ENCODE data around the gene SF3B5. TPM values are rescaled to one million over a fixed set of nuclear protein-coding genes. Genes with fewer than 3 reads are reported as not detected.

Gene SF3B5
- total and polyA plus RNA-seq, 9 of the 15 experiments (the other 6 are each of a cell fraction or from before 2014, with no cell fraction given): 238 to 1,211 (median 407) TPM

DNA sequence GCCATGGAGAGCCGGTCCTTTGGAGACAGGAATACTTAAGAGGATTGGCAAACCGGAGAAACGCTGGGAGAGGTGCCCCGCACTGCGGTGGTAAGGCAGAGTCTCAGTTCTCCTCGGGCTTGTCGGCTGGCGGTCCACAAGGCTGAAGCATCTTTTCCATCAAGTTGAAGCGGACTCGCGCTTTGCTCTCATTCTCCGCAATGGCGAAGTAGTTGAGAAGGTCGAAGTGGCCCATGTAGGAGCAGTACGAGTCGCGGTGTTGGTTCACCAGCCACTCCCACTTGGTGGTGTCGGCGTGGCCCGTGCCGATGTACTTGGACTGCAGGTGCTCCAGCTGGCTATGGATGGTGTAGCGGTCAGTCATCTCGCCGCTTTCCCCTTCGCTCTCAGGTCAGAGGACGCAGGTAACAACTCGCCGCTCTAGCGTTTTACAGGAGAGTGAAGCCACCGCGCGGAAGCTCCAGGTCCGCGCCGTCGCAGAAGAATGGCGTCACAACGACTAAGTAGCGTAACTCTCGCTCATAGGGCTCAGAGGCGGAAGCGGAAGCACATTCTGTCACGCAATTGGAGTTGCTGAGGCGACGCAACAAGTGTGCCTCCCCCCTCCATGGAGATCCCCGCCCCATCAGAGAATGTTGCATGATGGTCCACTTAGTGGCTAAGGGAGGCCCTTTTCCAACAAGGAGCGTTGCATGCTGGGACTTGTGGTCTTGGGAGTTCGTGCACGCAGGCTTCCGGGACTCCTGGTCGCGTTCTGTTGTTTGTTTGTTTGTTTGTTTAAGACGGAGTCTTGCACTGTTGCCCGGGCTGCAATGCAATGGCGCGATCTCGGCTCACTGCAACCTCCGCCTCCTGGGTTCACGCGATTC, at the start of gene SF3B5 (continued):
- TF ChIP-seq NR2C2 (CRISPR knock-in tag; IDR thresholded peaks at IDR 0.05) (no peak; the same call in none of the 2 replicates), NR2C2 (tag; IDR thresholded peaks at IDR 0.05) (peak; percentile 93), CBX3 (IDR thresholded peaks at IDR 0.05; ENCODE audit: borderline replicate concordance in 1 of 2, low read length in 2 of 2) (peak in 1 of 2 experiments; percentile 64; a peak in 1 of 3 replicates), ZNF436 (CRISPR knock-in tag; IDR thresholded peaks at IDR 0.05) (no peak), ZNF77 (CRISPR knock-in tag; IDR thresholded peaks at IDR 0.05) (no peak), TAL1 (IDR thresholded peaks at IDR 0.05) (no peak), JUN (IDR thresholded peaks at IDR 0.05; ENCODE audit: borderline replicate concordance, low read depth, low read length) (peak; percentile 55; the same call in 1 of the 2 replicates), JUN (CRISPR knock-in tag; IDR thresholded peaks at IDR 0.05; ENCODE audit: borderline replicate concordance) (no peak; the same call in 1 of the 2 replicates), TBP (optimal IDR thresholded peaks at IDR 0.05; ENCODE audit: low read depth, low read length) (peak; percentile 97), ZNF408 (CRISPR knock-in tag; IDR thresholded peaks at IDR 0.05; ENCODE audit: low read depth) (no peak), POLR3A (IDR thresholded peaks at IDR 0.05; ENCODE audit: borderline replicate concordance, extremely low read depth, insufficient read depth, insufficient read length) (peak; percentile 26), NFRKB (IDR thresholded peaks at IDR 0.05; ENCODE audit: low read depth) (peak; percentile 74), POLR2AphosphoS5 (IDR thresholded peaks at IDR 0.05; ENCODE audit: control insufficient read depth, insufficient read depth, low read depth, low read length) (peak; percentile 96), RAD21 (CRISPR knock-in tag; conservative IDR thresholded peaks at IDR 0.05 in 1 of 2, IDR thresholded peaks at IDR 0.05 in 1 of 2) (peak in 1 of 2 experiments; percentile 5; a peak in 1 of 4 replicates), CREM (IDR thresholded peaks at IDR 0.05; ENCODE audit: low read depth) (peak; percentile 100), MTA1 (IDR thresholded peaks at IDR 0.05; ENCODE audit: borderline replicate concordance) (peak; percentile 100), DIDO1 (tag; IDR thresholded peaks at IDR 0.05; ENCODE audit: low read depth) (peak; percentile 94), ZNF263 (CRISPR knock-in tag; IDR thresholded peaks at IDR 0.05; ENCODE audit: borderline replicate concordance) (peak; percentile 17; the same call in 1 of the 2 replicates)
- TF ChIP-seq, protein P1, sequence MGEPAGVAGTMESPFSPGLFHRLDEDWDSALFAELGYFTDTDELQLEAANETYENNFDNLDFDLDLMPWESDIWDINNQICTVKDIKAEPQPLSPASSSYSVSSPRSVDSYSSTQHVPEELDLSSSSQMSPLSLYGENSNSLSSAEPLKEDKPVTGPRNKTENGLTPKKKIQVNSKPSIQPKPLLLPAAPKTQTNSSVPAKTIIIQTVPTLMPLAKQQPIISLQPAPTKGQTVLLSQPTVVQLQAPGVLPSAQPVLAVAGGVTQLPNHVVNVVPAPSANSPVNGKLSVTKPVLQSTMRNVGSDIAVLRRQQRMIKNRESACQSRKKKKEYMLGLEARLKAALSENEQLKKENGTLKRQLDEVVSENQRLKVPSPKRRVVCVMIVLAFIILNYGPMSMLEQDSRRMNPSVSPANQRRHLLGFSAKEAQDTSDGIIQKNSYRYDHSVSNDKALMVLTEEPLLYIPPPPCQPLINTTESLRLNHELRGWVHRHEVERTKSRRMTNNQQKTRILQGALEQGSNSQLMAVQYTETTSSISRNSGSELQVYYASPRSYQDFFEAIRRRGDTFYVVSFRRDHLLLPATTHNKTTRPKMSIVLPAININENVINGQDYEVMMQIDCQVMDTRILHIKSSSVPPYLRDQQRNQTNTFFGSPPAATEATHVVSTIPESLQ (CRISPR knock-in tag; IDR thresholded peaks at IDR 0.05): peak; percentile 73; the same call in 1 of the 2 replicates
- TF ChIP-seq, protein P2, sequence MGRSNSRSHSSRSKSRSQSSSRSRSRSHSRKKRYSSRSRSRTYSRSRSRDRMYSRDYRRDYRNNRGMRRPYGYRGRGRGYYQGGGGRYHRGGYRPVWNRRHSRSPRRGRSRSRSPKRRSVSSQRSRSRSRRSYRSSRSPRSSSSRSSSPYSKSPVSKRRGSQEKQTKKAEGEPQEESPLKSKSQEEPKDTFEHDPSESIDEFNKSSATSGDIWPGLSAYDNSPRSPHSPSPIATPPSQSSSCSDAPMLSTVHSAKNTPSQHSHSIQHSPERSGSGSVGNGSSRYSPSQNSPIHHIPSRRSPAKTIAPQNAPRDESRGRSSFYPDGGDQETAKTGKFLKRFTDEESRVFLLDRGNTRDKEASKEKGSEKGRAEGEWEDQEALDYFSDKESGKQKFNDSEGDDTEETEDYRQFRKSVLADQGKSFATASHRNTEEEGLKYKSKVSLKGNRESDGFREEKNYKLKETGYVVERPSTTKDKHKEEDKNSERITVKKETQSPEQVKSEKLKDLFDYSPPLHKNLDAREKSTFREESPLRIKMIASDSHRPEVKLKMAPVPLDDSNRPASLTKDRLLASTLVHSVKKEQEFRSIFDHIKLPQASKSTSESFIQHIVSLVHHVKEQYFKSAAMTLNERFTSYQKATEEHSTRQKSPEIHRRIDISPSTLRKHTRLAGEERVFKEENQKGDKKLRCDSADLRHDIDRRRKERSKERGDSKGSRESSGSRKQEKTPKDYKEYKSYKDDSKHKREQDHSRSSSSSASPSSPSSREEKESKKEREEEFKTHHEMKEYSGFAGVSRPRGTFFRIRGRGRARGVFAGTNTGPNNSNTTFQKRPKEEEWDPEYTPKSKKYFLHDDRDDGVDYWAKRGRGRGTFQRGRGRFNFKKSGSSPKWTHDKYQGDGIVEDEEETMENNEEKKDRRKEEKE (IDR thresholded peaks at IDR 0.05; ENCODE audit: borderline replicate concordance in 1 of 2, control insufficient read depth in 1 of 2, low read depth in 2 of 2, low read length in 1 of 2): no peak
